ENCODE measurements around the gene SLC35F3.

- TF ChIP-seq CTCF (IDR thresholded peaks at IDR 0.05) (no peak), POLR2A (IDR thresholded peaks at IDR 0.05) (no peak)
Observed at GRCh38 chr1:234296496-234296895, 392.0 kb downstream of the SLC35F3 start.

Measured in ovary (tissue), 3 donors.